Ascending aorta (tissue), 2 donors: ENCODE data around the gene KIAA0319L. TPM values are rescaled to one million over a fixed set of nuclear protein-coding genes. Genes with fewer than 3 reads are reported as not detected.
A peak's percentile ranks its signal among the peaks of the same experiment; 100 is the strongest.

Experiments used
- DNase-seq, 2 donors: peaks; one replicate each; pipeline ENCODE4 v3.0.0-alpha.2; 2019; ENCODE audit warnings: low spot score in 2 of 2
- H3K27ac ChIP-seq, 2 donors: fragments of 200-600 bp; sonication (generic); one replicate each; pipeline ENCODE4 v1.5.1; 2016 to 2017; ENCODE audit warnings: mild to moderate bottlenecking in 1 of 2
- H3K27me3 ChIP-seq: fragments of 200-600 bp; sonication (generic); one replicate; pipeline ENCODE4 v1.5.1; 2017
- H3K36me3 ChIP-seq, 2 donors: fragments of 200-600 bp; sonication (generic); one replicate each; pipeline ENCODE4 v1.5.1; 2016
- H3K4me1 ChIP-seq, 2 donors: fragments of 200-600 bp; sonication (generic); one replicate each; pipeline ENCODE4 v1.5.1; 2016 to 2017; ENCODE audit warnings: mild to moderate bottlenecking in 1 of 2
- H3K4me3 ChIP-seq, 2 donors: fragments of 200-600 bp; sonication (generic); one replicate each; pipeline ENCODE4 v1.5.1; 2016 to 2017; ENCODE audit warnings: mild to moderate bottlenecking in 1 of 2
- H3K9me3 ChIP-seq, 2 donors: fragments of 200-600 bp; sonication (generic); one replicate each; pipeline ENCODE4 v1.5.1; 2016
- CTCF ChIP-seq, 3 experiments: fragments of 200-600 bp in 2 of 3; fragments of 450-650 bp in 1 of 3; sonication (generic) in 2 of 3; IDR thresholded peaks; one replicate each; pipeline ENCODE4 v1.5.1; 2016 to 2019; ENCODE audit warnings: antibody characterized with exemption in 3 of 3, mild to moderate bottlenecking in 1 of 3, moderate library complexity in 1 of 3
- intact Hi-C: fragments of 100-400 bp; cut with DNase I; formaldehyde crosslinking; loops from one replicate; pipeline ENCODE4 v1.15.1; 2023
- total RNA-seq: library from RNA; depleted of rRNA; stranded (reverse); fragments of >200 nt; gene quantifications from one replicate; pipeline ENCODE4 v1.1.0, GENCODE V29; 2016

KIAA0319L gene
- total RNA-seq, 1 donor from 2014 or later, result 44.9 TPM

- Histone ChIP-seq H3K4me1 (peaks cover 9 to 16% of the 10 kb centered on the region in 2 donors), H3K36me3 (peaks cover 7 to 39% of the 10 kb centered on the region in 2 donors), H3K9me3 (no peaks in the 10 kb centered on the region), H3K4me3 (no peak overlapping the region), H3K27me3 (no peaks in the 10 kb centered on the region), H3K27ac (peak overlapping the region in 1 of 2 donors; percentile 37)
- peak in 1 of 3 experiments; percentile 7 for TF ChIP-seq CTCF (IDR thresholded peaks at IDR 0.05)
- DNase-seq, result no peak
- intact Hi-C loops, result loop anchor here (5.0 kb wide), 2 partner anchors 273 to 318 kb away; no protein-coding TSS in a partner anchor
Measured at GRCh38 chr1:35454616-35455015, 102.6 kb downstream of the KIAA0319L start.

DNA sequence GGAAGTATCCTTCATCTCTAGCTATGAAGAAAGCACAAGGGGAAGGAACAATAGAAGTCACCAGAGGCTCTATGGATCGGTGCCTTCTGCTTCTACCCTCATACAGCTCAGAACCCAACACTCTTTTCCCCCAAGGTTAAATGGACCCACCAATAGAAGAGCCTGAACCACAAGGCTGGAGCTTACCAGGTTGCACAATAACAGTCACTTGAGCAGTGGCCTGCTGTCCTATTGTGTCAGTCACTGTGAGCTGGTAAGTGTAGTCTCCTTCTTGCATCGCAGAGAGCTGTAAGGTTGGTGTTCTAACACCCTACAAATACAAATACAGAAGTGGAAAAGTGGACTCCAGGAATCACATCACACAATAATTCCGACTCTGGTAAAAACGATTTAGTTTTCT lies 103.0 kb downstream of the KIAA0319L start:
- Histone ChIP-seq H3K27ac (peak overlapping the region; percentile 37 to 40), H3K36me3 (peaks cover 9 to 41% of the 10 kb centered on the region in 2 donors), H3K27me3 (no peaks in the 10 kb centered on the region), H3K4me3 (no peak overlapping the region), H3K9me3 (no peaks in the 10 kb centered on the region), H3K4me1 (peaks cover 9 to 16% of the 10 kb centered on the region in 2 donors)
- no peak for TF ChIP-seq CTCF (IDR thresholded peaks at IDR 0.05)
- no peak for DNase-seq
- intact Hi-C loops, result loop anchor here (5.0 kb wide), 2 partner anchors 273 to 318 kb away; no protein-coding TSS in a partner anchor

- no peak for DNase-seq
- TF ChIP-seq CTCF (IDR thresholded peaks at IDR 0.05), result no peak
- Histone ChIP-seq H3K9me3 (no peaks in the 10 kb centered on the region), H3K27me3 (no peaks in the 10 kb centered on the region), H3K4me3 (no peak overlapping the region), H3K36me3 (peaks cover 18 to 50% of the 10 kb centered on the region in 2 donors), H3K27ac (peak overlapping the region in 1 of 2 donors; percentile 48), H3K4me1 (peaks cover 9 to 16% of the 10 kb centered on the region in 2 donors)
- intact Hi-C loops, result loop anchor here (5.0 kb wide), 2 partner anchors 274 to 319 kb away; no protein-coding TSS in a partner anchor
Measured at GRCh38 chr1:35453031-35453430, 104.2 kb downstream of the KIAA0319L start.

- no peaks in the 10 kb centered on the region for H3K9me3 ChIP-seq
- H3K27me3 ChIP-seq, result no peaks in the 10 kb centered on the region
- peak overlapping the region in 1 of 2 donors; percentile 48 for H3K27ac ChIP-seq
- no peak overlapping the region for H3K4me3 ChIP-seq
- peaks cover 24 to 55% of the 10 kb centered on the region in 2 donors for H3K36me3 ChIP-seq
- peak in 1 of 2 donors; percentile 71 for DNase-seq
- peaks cover 9 to 16% of the 10 kb centered on the region in 2 donors for H3K4me1 ChIP-seq
- no peak for TF ChIP-seq CTCF (IDR thresholded peaks at IDR 0.05)
- intact Hi-C loops, result loop anchor here (5.0 kb wide), 2 partner anchors 275 to 320 kb away; no protein-coding TSS in a partner anchor
Measured at GRCh38 chr1:35452106-35452774, 105.0 kb downstream of the KIAA0319L start.

GRCh38 chr1:35451125-35451528 lies 106.1 kb downstream of the KIAA0319L start:
- peak; percentile 19 to 88 for DNase-seq
- TF ChIP-seq CTCF (IDR thresholded peaks at IDR 0.05), result peak; percentile 75 to 88 (median 85)
- no peak overlapping the region for H3K27ac ChIP-seq

More at GRCh38 chr1:35451125-35451528, 106.1 kb downstream of the KIAA0319L start:
- no peaks in the 10 kb centered on the region for H3K9me3 ChIP-seq
- H3K4me3 ChIP-seq, result no peak overlapping the region
- intact Hi-C loops, result loop anchor here (1.0 to 5.0 kb wide), 4 partner anchors 106 to 321 kb away; partner anchors contain the start of genes KIAA0319L and NCDN
- H3K27me3 ChIP-seq, result no peaks in the 10 kb centered on the region
- H3K4me1 ChIP-seq, result peaks cover 9 to 16% of the 10 kb centered on the region in 2 donors
- H3K36me3 ChIP-seq, result peaks cover 30 to 63% of the 10 kb centered on the region in 2 donors
